Measurements from ENCODE around the gene CCDC17.

Gene CCDC17

DNA sequence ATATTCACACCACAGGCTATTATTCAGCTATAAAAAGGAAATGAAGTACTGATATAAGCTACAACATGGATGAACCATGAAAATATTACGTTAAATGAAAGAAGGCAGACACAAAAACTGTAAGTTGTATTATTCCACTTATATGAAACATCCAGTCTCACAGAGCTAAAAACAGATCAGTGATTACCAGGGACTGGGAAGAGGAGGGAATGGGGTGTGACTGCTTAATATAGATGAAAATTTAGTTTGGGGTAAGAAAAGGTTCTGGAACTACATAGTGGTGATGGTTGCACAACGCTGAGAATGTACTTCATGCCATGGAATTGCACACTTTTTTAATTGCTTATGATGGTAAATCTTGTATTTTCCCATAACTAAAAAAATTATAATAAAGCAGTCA, 43.0 kb upstream of the CCDC17 start:
- TF ChIP-seq POLR2A (IDR thresholded peaks at IDR 0.05; ENCODE audit: extremely low read depth, insufficient read length) (no peak), MYC (IDR thresholded peaks at IDR 0.05; ENCODE audit: low read depth, low read length) (no peak), CTCF (IDR thresholded peaks at IDR 0.05; ENCODE audit: low read depth, low read length) (no peak)
- TF ChIP-seq, protein P1, sequence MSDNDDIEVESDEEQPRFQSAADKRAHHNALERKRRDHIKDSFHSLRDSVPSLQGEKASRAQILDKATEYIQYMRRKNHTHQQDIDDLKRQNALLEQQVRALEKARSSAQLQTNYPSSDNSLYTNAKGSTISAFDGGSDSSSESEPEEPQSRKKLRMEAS (IDR thresholded peaks at IDR 0.05; ENCODE audit: low read depth, low read length), result no peak
- no peak overlapping the region for H3K4me3 ChIP-seq (ENCODE audit: low read depth, low read length)
- no peak for DNase-seq (ENCODE audit: low read depth)

- TF ChIP-seq MYC (IDR thresholded peaks at IDR 0.05; ENCODE audit: low read depth, low read length) (no peak), CTCF (IDR thresholded peaks at IDR 0.05; ENCODE audit: low read depth, low read length) (no peak), POLR2A (IDR thresholded peaks at IDR 0.05; ENCODE audit: extremely low read depth, insufficient read length) (no peak)
- TF ChIP-seq, protein P1 (IDR thresholded peaks at IDR 0.05; ENCODE audit: low read depth, low read length), result no peak
- DNase-seq (ENCODE audit: low read depth), result no peak
- no peak overlapping the region for H3K4me3 ChIP-seq (ENCODE audit: low read depth, low read length)
Observed at GRCh38 chr1:45660336-45660735, 36.5 kb upstream of the CCDC17 start.

GRCh38 chr1:45659222-45659621, 35.4 kb upstream of the CCDC17 start:
- no peak overlapping the region for H3K4me3 ChIP-seq (ENCODE audit: low read depth, low read length)
- TF ChIP-seq POLR2A (IDR thresholded peaks at IDR 0.05; ENCODE audit: extremely low read depth, insufficient read length), result no peak
- TF ChIP-seq, protein P1 (IDR thresholded peaks at IDR 0.05; ENCODE audit: low read depth, low read length), result no peak
- TF ChIP-seq CTCF (IDR thresholded peaks at IDR 0.05; ENCODE audit: low read depth, low read length), result no peak
- no peak for TF ChIP-seq MYC (IDR thresholded peaks at IDR 0.05; ENCODE audit: low read depth, low read length)
- DNase-seq (ENCODE audit: low read depth), result no peak

DNA sequence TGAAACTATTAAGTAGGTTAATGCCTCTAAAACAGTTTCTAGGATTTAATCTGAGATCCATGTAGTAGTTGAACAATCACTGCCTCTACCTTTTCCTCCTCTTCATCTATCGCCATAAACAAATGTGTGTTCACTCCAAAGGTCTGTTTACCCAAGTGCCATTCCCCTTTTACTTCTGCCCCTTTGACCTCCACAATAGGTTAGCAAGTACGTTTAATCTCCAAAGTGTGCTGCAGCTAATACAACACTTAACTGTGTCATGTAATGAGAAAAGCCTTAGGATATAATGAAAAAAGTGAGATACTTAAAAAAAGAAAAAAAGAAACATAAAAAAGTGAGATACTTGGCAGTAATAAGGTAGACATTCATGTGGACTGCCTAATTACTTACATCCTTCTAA, 34.3 kb upstream of the CCDC17 start:
- no peak for TF ChIP-seq POLR2A (IDR thresholded peaks at IDR 0.05; ENCODE audit: extremely low read depth, insufficient read length)
- no peak for TF ChIP-seq CTCF (IDR thresholded peaks at IDR 0.05; ENCODE audit: low read depth, low read length)
- TF ChIP-seq, protein P1 (IDR thresholded peaks at IDR 0.05; ENCODE audit: low read depth, low read length), result no peak
- TF ChIP-seq MYC (IDR thresholded peaks at IDR 0.05; ENCODE audit: low read depth, low read length), result no peak
- no peak for DNase-seq (ENCODE audit: low read depth)
- H3K4me3 ChIP-seq (ENCODE audit: low read depth, low read length), result no peak overlapping the region

GRCh38 chr1:45656573-45657226, 32.8 kb upstream of the CCDC17 start:
- no peak for DNase-seq (ENCODE audit: low read depth)
- no peak for TF ChIP-seq POLR2A (IDR thresholded peaks at IDR 0.05; ENCODE audit: extremely low read depth, insufficient read length)
- TF ChIP-seq, protein P1 (IDR thresholded peaks at IDR 0.05; ENCODE audit: low read depth, low read length), result no peak
- no peak for TF ChIP-seq MYC (IDR thresholded peaks at IDR 0.05; ENCODE audit: low read depth, low read length)
- TF ChIP-seq CTCF (IDR thresholded peaks at IDR 0.05; ENCODE audit: low read depth, low read length), result no peak
- no peak overlapping the region for H3K4me3 ChIP-seq (ENCODE audit: low read depth, low read length)
